ENCODE measurements around the gene CDK5RAP3. TPM values are rescaled to one million over a fixed set of nuclear protein-coding genes. Genes with fewer than 3 reads are reported as not detected.
A peak's percentile ranks its signal among the peaks of the same experiment; 100 is the strongest.

CDK5RAP3 gene
- total and polyA plus RNA-seq, 2 donors (not counting 1 experiment from before 2014, with no cell fraction given), result 58.1 to 118 TPM

- no peak for DNase-seq (ENCODE audit: low read depth in 2 of 2)
- Histone ChIP-seq H3K27me3 (ENCODE audit: control insufficient read depth, insufficient read depth, low read length) (no peaks in the 10 kb centered on the region), H4K20me1 (ENCODE audit: control insufficient read depth, extremely low read depth, insufficient read depth, low read length) (no peaks in the 10 kb centered on the region), H3K4me3 (replicated peaks in 1 of 4; ENCODE audit: control extremely low read depth in 1 of 4, insufficient read depth in 1 of 4, low read depth in 3 of 4, low read length in 4 of 4) (no peak overlapping the region), H3K4me2 (ENCODE audit: extremely low read depth, insufficient read depth, low read length) (no peak overlapping the region), H3K9ac (ENCODE audit: insufficient read depth, low read length) (no peak overlapping the region), H2AFZ (ENCODE audit: low read length) (no peak overlapping the region), H3K4me1 (ENCODE audit: control insufficient read depth, extremely low read depth, insufficient read depth, low read length) (peaks cover 7% of the 10 kb centered on the region), H3K9me3 (ENCODE audit: control insufficient read depth, insufficient read depth, low read depth, low read length) (no peaks in the 10 kb centered on the region), H3K79me2 (ENCODE audit: control insufficient read depth, insufficient read depth, low read length) (no peaks in the 10 kb centered on the region), H3K27ac (ENCODE audit: insufficient read depth, low read length) (no peak overlapping the region), H3K36me3 (ENCODE audit: control insufficient read depth, insufficient read depth, low read length) (peaks cover 6% of the 10 kb centered on the region)
- TF ChIP-seq EZH2 (IDR thresholded peaks at IDR 0.05; ENCODE audit: low read length, missing control alignments) (no peak), CTCF (conservative IDR thresholded peaks at IDR 0.05 in 1 of 2, IDR thresholded peaks at IDR 0.05 in 1 of 2; ENCODE audit: low read depth in 1 of 2, low read length in 2 of 2) (no peak)
Observed at GRCh38 chr17:47950448-47950847, 20.5 kb upstream of the CDK5RAP3 start.

GRCh38 chr17:47952171-47953021 lies 18.5 kb upstream of the CDK5RAP3 start:
- H3K27ac ChIP-seq (ENCODE audit: insufficient read depth, low read length), result no peak overlapping the region
- H3K4me1 ChIP-seq (ENCODE audit: control insufficient read depth, extremely low read depth, insufficient read depth, low read length), result peaks cover 4% of the 10 kb centered on the region
- no peak overlapping the region for H3K9ac ChIP-seq (ENCODE audit: insufficient read depth, low read length)
- TF ChIP-seq CTCF (conservative IDR thresholded peaks at IDR 0.05 in 1 of 2, IDR thresholded peaks at IDR 0.05 in 1 of 2; ENCODE audit: low read depth in 1 of 2, low read length in 2 of 2) (no peak), EZH2 (IDR thresholded peaks at IDR 0.05; ENCODE audit: low read length, missing control alignments) (no peak)
- H3K4me2 ChIP-seq (ENCODE audit: extremely low read depth, insufficient read depth, low read length), result no peak overlapping the region
- DNase-seq (ENCODE audit: low read depth in 2 of 2), result no peak
- H2AFZ ChIP-seq (ENCODE audit: low read length), result no peak overlapping the region
- no peaks in the 10 kb centered on the region for H3K27me3 ChIP-seq (ENCODE audit: control insufficient read depth, insufficient read depth, low read length)
- H3K9me3 ChIP-seq (ENCODE audit: control insufficient read depth, insufficient read depth, low read depth, low read length), result no peaks in the 10 kb centered on the region
- H3K4me3 ChIP-seq (replicated peaks in 1 of 4; ENCODE audit: control extremely low read depth in 1 of 4, insufficient read depth in 1 of 4, low read depth in 3 of 4, low read length in 4 of 4), result no peak overlapping the region
- no peaks in the 10 kb centered on the region for H4K20me1 ChIP-seq (ENCODE audit: control insufficient read depth, extremely low read depth, insufficient read depth, low read length)
- H3K79me2 ChIP-seq (ENCODE audit: control insufficient read depth, insufficient read depth, low read length), result no peaks in the 10 kb centered on the region
- H3K36me3 ChIP-seq (ENCODE audit: control insufficient read depth, insufficient read depth, low read length), result peaks cover 2% of the 10 kb centered on the region

- no peaks in the 10 kb centered on the region for H3K9me3 ChIP-seq (ENCODE audit: control insufficient read depth, insufficient read depth, low read depth, low read length)
- no peak overlapping the region for H2AFZ ChIP-seq (ENCODE audit: low read length)
- H3K27me3 ChIP-seq (ENCODE audit: control insufficient read depth, insufficient read depth, low read length), result peaks cover 3% of the 10 kb centered on the region
- no peak for DNase-seq (ENCODE audit: low read depth in 2 of 2)
- no peak overlapping the region for H3K9ac ChIP-seq (ENCODE audit: insufficient read depth, low read length)
- H3K79me2 ChIP-seq (ENCODE audit: control insufficient read depth, insufficient read depth, low read length), result no peaks in the 10 kb centered on the region
- H3K4me3 ChIP-seq (replicated peaks in 1 of 4; ENCODE audit: control extremely low read depth in 1 of 4, insufficient read depth in 1 of 4, low read depth in 3 of 4, low read length in 4 of 4), result no peak overlapping the region
- H3K4me2 ChIP-seq (ENCODE audit: extremely low read depth, insufficient read depth, low read length), result no peak overlapping the region
- no peaks in the 10 kb centered on the region for H4K20me1 ChIP-seq (ENCODE audit: control insufficient read depth, extremely low read depth, insufficient read depth, low read length)
- no peak overlapping the region for H3K27ac ChIP-seq (ENCODE audit: insufficient read depth, low read length)
- no peak for TF ChIP-seq EZH2 (IDR thresholded peaks at IDR 0.05; ENCODE audit: low read length, missing control alignments)
- peak in 1 of 2 donors; percentile 12 for TF ChIP-seq CTCF (conservative IDR thresholded peaks at IDR 0.05 in 1 of 2, IDR thresholded peaks at IDR 0.05 in 1 of 2; ENCODE audit: low read depth in 1 of 2, low read length in 2 of 2)
- H3K4me1 ChIP-seq (ENCODE audit: control insufficient read depth, extremely low read depth, insufficient read depth, low read length), result peaks cover 4% of the 10 kb centered on the region
- H3K36me3 ChIP-seq (ENCODE audit: control insufficient read depth, insufficient read depth, low read length), result peaks cover 2% of the 10 kb centered on the region
Observed at GRCh38 chr17:47953909-47954308, 17.0 kb upstream of the CDK5RAP3 start.
